HG03039 (cell line): ENCODE results near the gene KCNT2.
"Not testable (repeated sequence)": the region's sequence is repeated elsewhere in the genome, so short reads cannot be mapped to it uniquely, and the experiment has no call there.

Source experiments
- ATAC-seq: cut with Tn5 transposase; IDR thresholded peaks from one replicate; pipeline ENCODE4 v1.9.1; 2021; ENCODE audit warnings: mild to moderate bottlenecking, moderate library complexity; ENCODE audit not compliant: unreplicated experiment

Gene KCNT2

DNA sequence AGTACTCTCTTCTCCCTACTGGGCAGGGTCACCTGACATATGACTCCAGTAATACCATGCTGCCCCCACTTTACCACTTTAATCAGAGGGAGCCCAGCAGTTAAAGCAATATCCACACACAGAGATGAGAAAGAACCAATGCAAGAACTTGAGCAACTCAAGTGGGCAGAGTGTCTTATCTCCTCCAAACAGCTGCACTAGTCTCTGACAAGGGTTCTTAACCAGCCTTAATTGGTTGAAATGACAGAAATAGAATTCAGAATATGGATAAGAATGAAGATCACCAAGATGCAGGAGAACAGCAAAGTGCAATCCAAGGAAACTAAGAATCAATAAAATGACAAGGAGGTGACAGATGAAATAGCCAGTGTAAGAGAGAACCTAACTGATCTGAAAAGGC, 91.0 kb downstream of the KCNT2 start:
- ATAC-seq: no peak

- ATAC-seq: no peak
Measured at GRCh38 chr1:196516373-196516772, 91.9 kb downstream of the KCNT2 start.

DNA sequence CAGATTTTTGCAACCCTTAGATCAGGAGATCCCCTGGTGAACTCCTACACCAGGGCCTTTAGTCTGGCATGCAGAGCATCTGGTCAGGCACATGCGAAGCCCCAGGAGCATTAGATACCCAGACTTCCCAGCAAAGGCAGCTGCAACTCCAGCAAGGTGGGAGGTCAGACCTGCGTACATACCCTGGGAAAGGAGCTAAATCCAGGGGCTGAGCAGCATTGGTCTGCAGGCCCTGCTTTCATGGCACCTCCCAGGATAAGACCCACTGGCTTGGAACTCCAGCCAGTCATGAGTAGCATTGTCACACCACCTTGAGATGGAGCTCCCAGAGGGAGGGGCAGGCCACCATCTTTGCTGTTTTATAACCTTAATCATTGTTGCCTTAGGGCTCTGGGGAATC, 92.3 kb downstream of the KCNT2 start:
- no peak for ATAC-seq

- ATAC-seq: no peak
Measured at GRCh38 chr1:196513821-196514220, 94.4 kb downstream of the KCNT2 start.

DNA sequence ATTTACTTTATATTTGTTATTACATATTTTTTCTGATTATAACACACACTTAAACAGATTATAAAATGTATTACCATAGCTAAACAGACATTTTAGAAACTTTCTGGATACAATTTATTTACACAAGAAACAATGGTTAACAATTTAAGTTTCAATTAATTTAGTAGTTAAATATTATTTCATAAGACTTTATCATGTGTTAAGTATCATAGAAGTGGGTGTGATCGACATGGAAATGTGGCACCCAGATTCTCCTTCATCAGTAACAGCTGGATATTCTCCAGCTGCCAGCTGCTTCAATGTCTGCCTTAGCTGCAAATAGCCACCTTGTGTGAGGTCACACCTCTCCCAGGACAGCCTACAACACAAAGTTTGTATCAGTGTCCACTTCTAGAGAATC, 97.8 kb downstream of the KCNT2 start:
- no peak for ATAC-seq

DNA sequence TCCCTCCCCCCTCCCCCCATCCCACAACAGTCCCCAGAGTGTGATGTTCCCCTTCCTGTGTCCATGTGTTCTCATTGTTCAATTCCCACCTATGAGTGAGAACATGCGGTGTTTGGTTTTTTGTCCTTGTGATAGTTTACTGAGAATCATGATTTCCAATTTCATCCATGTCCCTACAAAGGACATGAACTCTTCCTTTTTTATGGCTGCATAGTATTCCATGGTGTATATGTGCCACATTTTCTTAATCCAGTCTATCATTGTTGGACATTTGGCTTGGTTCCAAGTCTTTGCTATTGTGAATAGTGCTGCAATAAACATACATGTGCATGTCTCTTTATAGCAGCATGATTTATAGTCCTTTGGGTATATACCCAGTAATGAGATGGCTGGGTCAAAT, 104.0 kb downstream of the KCNT2 start:
- ATAC-seq: not testable (repeated sequence)

DNA sequence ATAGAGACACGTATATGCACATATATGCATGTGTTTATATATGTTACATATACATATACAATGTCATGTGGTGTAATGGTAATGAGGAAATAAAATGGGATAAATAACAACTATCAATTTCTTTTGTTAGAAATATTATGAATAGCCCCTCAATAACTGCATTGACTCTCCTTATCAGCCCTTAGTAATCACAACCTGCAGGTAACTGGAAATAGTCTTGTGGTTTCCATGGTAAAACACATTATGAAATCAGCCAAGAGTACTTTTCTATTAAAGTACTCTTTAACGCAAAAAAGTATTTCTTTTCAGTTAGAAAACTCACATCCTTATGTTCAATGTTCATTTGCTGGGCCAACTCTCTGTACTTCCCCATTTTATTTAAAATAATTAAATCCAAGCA, 105.8 kb downstream of the KCNT2 start:
- ATAC-seq: no peak

DNA sequence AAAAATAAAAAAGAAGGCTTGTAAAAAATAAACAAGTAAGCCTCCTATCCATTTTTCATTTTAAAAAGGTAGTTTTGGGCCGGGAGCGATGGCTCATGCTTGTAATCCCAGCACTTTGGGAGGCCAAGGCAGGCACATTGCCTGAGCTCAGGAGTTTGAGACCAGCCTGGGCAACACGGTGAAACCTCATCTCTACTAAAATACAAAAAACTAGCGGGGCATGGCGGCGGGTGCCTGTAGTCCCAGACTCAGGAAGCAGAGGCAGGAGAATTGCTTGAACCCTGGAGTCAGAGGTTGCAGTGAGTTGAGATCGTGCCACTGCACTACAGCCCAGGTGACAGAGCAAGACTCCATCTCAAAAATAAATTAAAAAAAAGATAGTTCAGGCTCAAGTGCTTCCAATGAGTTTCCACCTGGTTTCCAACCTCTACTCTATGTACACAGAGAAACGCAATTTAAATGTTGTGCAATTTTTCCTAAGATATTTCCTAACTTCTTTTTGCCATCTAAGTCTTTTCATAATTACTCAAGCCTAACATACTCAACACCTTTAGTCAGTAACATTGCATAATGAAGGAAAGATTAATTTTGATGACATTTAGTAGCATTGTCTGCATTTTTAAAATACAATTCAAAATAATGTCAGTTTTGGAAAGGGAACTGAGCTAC, 106.3 kb downstream of the KCNT2 start:
- no peak for ATAC-seq

DNA sequence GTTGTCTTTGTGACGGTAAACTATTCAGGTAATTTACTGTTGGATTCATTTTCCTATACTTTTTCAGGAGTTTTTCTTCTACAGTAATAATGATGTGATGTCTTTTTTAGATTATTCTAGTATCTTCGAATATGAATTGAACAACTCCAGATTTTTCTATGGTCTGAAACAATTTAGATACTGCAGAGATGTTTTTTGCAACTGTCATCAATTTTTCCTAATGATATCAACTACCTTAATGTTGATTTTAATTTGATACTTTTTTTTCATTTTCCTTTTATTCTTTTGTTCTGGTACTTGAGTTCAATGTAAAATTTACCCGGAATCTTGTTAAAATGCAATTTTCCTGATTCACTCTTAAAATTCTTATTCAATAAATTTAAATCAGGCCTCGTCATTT, 110.4 kb downstream of the KCNT2 start:
- ATAC-seq: no peak

DNA sequence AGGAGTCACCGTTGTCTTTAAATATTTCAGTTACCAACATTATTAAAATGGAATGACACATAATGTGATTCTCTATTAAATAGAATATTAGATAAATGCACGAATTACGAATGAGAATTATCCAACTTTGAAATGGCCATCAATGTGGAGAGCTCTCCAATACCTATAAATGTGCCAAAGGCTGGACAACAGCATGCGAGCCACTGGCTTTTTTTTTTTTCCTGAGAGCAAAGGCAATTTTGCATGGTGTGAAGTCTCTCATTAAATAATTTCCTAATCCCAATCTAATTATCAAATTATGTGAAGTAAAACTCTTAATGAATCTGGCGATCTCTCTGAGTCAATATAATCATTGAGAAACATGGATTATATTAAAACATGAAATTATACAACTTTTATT, 113.5 kb downstream of the KCNT2 start:
- no peak for ATAC-seq

- no peak for ATAC-seq
Measured at GRCh38 chr1:196493881-196494280, 114.4 kb downstream of the KCNT2 start.

- no peak for ATAC-seq
Measured at GRCh38 chr1:196488579-196488978, 119.7 kb downstream of the KCNT2 start.

- no peak for ATAC-seq
Measured at GRCh38 chr1:196486346-196486745, 121.9 kb downstream of the KCNT2 start.

DNA sequence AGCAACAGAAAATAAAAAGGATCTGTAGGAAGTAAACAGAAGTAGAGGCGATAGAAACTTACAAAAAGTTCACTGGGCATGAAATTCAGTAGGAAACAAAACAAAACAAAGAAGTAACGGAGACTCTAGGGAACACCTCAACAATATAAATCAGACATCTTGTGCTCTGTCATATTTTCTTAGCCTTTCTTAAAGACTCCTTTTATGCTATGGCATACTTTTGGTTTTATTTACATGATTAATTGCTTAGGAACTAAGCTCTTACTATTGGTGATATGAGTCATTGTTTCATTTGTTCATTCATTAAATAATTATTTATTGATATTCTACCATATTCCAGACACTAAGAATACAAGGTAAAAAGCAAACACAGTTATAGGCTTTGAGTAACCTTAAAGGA, 126.6 kb downstream of the KCNT2 start:
- ATAC-seq: no peak

GRCh38 chr1:196477262-196477661, 131.0 kb downstream of the KCNT2 start:
- no peak for ATAC-seq

- ATAC-seq: no peak
Measured at GRCh38 chr1:196467230-196467925, 140.9 kb downstream of the KCNT2 start.

DNA sequence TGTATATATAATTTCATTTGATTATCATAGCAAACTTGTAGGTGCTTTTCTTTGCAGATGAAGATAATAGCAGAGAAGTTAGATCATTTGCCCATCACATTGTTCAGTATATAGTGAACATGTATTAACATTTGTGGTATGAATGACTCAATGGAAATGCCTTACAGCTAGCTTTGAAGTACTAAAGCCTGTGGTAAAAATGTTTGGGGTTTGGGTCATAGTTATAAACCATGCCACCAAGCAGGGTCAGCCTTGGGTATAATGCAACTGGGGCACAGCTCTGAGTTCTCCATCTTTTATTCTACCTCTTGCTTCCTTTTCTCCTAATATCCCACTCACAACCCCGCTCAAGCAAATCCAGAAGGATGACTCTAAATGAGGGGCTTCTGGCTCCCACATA, 141.6 kb downstream of the KCNT2 start:
- no peak for ATAC-seq

DNA sequence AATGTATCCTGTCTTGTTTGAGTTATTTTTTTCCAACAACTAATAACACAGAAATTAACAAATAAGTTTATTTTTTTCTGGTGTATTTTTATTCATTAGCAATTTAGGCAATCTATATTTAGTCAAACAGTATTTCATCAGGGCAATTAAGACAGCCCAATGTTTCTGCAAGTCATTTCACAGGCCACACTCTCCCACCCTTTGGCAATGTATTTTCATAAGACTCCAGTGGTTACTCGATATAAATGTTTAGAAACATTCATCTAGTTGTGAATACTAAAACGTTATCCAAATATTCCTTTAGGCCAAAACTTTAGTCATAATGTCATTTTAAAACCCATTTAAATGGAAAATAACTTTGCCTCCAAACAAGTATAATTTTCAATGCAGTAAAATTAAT, 142.1 kb downstream of the KCNT2 start:
- no peak for ATAC-seq

DNA sequence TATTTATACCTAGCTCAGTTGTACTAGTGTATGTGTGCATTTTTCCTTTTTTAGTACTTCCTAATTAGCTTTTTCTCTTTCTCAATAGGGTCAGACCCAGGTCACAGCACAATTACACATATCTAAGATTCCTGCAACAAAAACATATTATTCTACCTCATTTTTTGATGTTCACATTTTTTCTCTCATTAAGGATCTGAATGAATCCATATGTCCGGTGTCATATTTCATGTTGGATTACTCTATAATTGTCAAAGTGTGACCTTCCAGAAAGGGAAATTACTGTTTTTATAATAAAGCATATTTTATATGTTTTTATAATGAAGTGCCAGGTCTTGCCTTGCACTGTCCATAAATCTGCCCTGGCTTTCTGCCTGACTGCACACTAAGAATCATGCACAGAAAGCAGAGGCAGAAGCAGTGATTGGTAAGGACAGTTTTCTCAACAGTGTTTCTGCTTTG, 143.7 kb downstream of the KCNT2 start:
- no peak for ATAC-seq

- no peak for ATAC-seq
Measured at GRCh38 chr1:196462086-196462485, 146.2 kb downstream of the KCNT2 start.

- no peak for ATAC-seq
Measured at GRCh38 chr1:196461521-196461920, 146.7 kb downstream of the KCNT2 start.

DNA sequence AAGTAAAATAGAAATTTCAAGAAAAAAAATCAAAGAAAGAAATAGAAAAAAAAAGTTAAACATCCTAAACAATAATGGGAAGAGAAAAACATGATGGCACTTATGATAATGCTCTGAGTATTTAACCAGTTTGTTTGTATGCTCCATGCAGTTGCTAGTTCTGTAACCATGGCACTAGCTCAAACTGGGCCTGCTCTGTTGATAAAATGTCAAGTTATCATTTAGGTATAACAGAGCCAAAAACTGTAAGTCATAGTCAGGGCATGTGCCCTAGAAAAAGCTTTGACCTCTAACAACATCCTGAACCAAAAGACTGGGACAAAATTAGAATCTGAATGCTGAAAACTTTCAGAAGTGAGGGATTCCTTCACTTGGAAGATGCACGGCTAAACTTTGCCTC, 148.9 kb downstream of the KCNT2 start:
- ATAC-seq: no peak

GRCh38 chr1:196454792-196455191, 153.4 kb downstream of the KCNT2 start:
- ATAC-seq: no peak
